Measurements from ENCODE around the gene OCA2.
"Not testable (repeated sequence)": the region's sequence is repeated elsewhere in the genome, so short reads cannot be mapped to it uniquely, and the experiment has no call there.

The OCA2 gene

GRCh38 chr15:27804569-27805260 is 294.4 kb downstream of the OCA2 start:
- no peak for DNase-seq

- no peak for DNase-seq
These were observed 300.3 kb downstream of the OCA2 start for GRCh38 chr15:27798807-27799206.

GRCh38 chr15:27797765-27798164 is 301.4 kb downstream of the OCA2 start:
- no peak for DNase-seq

- DNase-seq: no peak
These were observed 302.5 kb downstream of the OCA2 start for GRCh38 chr15:27796405-27797320.

GRCh38 chr15:27792756-27793264 is 306.3 kb downstream of the OCA2 start:
- no peak for DNase-seq

- no peak for DNase-seq
These were observed 308.8 kb downstream of the OCA2 start for GRCh38 chr15:27790270-27790669.

- no peak for DNase-seq
These were observed 311.2 kb downstream of the OCA2 start for GRCh38 chr15:27787931-27788330.

GRCh38 chr15:27784107-27784506 is 315.0 kb downstream of the OCA2 start:
- no peak for DNase-seq

GRCh38 chr15:27783678-27784077 is 315.4 kb downstream of the OCA2 start:
- DNase-seq: no peak

GRCh38 chr15:27782125-27782524 is 317.0 kb downstream of the OCA2 start:
- DNase-seq: no peak

GRCh38 chr15:27776501-27776900 is 322.6 kb downstream of the OCA2 start:
- DNase-seq: no peak

GRCh38 chr15:27774638-27775037 is 324.5 kb downstream of the OCA2 start:
- DNase-seq: no peak

- DNase-seq: no peak
These were observed 324.9 kb downstream of the OCA2 start for GRCh38 chr15:27774191-27774590.

GRCh38 chr15:27771892-27772291 is 327.2 kb downstream of the OCA2 start:
- DNase-seq: no peak

- no peak for DNase-seq
These were observed 328.2 kb downstream of the OCA2 start for GRCh38 chr15:27770769-27771554.

- DNase-seq: no peak
These were observed 329.0 kb downstream of the OCA2 start for GRCh38 chr15:27770086-27770607.

GRCh38 chr15:27769652-27770051 is 329.5 kb downstream of the OCA2 start:
- no peak for DNase-seq

GRCh38 chr15:27768732-27769475 is 330.2 kb downstream of the OCA2 start:
- no peak for DNase-seq

- no peak for DNase-seq
These were observed 331.0 kb downstream of the OCA2 start for GRCh38 chr15:27767918-27768640.

GRCh38 chr15:27767430-27767829 is 331.7 kb downstream of the OCA2 start:
- not testable (repeated sequence) for DNase-seq

- DNase-seq: no peak
These were observed 334.8 kb downstream of the OCA2 start for GRCh38 chr15:27764339-27764738.
